HG02973 (cell line): ENCODE results near the gene TMC5.
"Not testable (repeated sequence)": the region's sequence is repeated elsewhere in the genome, so short reads cannot be mapped to it uniquely, and the experiment has no call there.

Source experiments
- ATAC-seq: cut with Tn5 transposase; IDR thresholded peaks from one replicate; pipeline ENCODE4 v1.9.1; 2021; ENCODE audit warnings: moderate library complexity; ENCODE audit not compliant: unreplicated experiment

Gene TMC5

DNA sequence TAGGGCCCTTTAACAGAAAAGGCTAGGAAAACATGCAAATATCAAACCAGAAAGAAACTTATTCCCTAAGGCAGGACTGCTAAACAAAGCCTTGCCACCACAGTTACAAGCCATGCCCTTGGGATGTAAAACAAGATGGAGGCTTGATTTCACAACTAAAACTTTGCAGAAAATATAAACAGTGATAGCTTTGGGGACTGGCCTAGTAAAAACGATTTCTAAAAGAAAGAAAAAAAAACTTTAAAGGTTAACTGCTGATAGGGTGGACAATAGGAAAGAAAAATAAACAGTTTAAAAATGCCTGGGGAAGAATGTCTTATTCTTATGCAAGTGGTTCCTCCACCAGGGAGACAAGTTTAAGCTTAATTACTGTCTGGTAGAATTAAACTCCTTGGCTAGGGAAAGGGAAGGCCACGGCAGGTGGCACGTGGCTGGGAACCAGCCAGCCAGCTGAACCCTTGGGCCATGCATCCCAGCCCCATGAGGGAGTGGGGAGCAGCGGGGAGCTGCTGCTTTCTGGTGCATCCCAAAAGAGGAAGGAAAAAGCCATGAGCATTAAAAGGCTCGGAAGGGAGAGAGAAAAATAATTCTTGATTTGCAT is 10.7 kb upstream of the TMC5 start:
- no peak for ATAC-seq

DNA sequence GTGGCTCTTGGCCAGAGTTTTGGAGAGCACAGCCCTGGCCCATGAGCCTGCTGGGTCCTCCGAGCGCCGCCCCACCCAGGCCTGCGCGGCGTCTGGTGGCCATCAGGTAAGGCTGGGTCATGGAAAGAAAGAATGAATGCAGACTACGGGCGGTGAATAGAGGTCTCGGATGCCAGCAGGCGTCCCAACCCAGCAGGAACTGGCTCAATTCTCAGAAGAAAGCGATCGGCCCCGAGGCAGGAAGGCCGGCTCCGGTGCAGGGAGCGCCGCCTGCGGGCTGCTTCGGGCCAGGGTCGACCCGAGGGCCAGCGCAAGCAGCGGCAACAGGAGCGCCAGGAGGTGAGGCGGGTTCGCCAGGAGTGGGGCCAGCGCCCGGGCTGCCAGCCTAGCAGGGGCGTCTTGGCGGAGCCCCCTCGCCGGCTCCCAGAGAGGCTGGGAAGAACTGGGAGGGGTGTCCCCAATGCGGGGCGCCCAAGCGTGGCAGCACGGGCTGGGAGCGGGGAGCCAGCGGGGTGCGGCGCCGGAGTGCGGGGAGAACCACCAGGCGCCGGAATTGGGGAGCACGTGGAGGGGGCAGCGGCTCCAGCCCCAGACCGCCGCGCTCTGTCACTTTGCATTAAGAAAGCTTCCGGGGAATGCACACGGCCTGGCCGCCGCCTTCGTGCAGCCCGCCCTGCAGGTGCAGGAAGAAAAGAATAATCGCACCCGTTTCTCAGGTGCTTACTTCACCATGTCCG is 7.1 kb upstream of the TMC5 start:
- no peak for ATAC-seq

DNA sequence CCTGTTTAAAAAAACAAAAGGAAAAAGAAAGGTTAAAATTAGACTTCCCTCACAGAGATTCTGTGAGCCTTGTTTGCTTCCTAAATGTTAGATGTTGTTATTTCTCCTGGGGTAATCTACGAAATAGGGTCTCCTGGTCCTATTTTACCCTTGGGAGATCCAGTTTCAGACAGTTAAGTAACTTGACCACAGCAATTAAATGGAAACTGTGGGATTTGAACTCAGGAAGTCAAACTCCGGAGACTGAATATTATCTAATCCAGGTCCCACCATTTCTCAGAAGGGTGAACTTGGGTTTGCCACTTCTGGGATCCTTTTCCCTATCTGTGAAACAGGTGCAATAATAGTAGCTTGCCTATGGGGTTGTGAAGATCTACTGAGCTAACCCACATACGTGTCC is 6.4 kb upstream of the TMC5 start:
- ATAC-seq: no peak

DNA sequence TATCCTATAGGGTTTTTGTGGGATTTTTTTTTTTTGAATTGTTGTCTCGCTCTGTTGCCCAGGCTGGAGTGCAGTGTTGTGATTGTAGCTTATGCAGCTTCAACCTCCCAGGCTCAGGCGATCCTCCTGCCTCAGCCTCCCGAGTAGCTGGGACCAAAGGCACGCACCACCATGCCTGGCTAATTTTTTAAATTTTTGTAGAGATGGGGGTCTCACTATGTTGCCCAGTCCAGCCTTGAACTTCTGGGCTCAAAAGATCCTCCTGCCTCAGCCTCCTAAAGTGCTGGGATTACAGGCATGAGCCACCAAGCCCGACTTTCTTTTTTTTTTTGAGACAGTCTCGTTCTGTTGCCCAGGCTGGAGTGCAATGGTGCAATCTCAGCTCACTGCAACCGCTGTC is 5.6 kb upstream of the TMC5 start:
- ATAC-seq: not testable (repeated sequence)

DNA sequence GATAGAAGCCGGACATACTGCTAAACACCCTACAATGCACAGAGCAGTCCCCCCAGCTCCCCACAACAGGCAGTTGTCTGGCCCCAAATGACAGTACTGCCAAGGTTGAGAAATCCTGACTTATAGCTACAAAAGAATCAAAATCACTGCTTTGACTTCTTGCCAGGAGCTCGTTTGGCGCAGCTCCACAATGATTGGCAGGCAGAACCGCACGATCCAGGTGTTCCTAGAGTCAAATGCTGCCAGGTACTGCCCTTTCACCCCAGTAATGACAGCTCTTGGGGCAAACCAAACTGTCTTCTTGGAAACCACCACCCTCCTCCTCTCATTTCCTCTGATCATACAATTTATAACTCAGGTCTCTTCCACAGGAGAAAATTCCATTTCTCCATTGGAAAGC is 2.2 kb upstream of the TMC5 start:
- ATAC-seq: no peak

DNA sequence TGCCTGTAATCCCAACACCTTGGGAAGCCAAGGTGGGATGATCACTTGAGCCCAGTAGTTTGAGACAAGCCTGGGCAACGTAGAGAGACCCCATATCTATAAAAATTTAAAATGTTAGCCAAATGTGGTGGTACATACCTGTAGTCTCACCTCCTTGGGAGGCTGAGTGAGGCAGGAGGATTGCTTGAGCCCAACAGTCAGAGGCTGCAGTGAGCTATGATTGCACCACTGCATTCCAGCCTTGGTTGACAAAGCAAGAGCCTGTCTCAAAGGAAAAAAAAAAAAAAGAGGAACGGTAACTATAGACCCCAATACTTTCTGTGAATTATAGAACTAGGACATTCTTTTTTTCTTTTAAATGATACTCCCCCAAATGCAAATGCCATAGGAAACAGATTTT is 1.8 kb upstream of the TMC5 start:
- no peak for ATAC-seq

DNA sequence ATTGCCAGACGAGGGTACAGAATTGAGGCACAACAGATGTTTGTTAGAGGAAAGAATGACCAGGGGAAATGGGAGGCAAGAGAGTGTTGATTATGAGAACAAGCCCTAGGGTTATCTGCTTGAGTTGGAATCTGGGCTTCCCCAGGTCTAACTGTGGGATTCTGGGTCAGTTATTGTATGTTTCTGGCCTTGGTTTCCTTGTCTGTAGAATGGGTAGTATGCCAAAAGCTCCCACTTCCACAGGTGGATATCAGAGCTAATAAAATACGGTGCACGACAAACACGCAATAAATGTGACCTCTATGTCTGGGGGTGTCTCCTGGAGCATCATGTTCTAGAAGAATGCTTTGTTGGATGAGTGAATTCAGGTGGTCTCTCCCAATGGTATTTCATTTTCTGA is 517 bp downstream of the TMC5 start:
- no peak for ATAC-seq

DNA sequence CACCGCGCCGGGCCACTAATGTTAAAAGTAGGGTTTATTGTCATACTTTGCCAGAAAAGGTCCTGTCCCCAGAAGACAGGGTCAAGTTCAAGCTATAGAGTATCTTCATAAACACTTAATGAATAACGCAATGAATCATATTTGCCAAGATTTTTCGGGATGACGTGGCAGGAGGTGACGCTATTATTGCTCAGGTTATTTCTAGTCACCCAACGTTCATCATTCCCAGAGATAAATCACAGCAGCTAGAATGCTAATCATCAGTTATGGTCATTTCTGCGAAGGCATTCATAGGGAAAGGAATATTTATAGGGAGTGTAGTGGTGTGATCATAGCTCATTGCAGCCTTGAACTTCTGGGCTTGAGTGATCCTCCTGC is 2.0 kb downstream of the TMC5 start:
- no peak for ATAC-seq

DNA sequence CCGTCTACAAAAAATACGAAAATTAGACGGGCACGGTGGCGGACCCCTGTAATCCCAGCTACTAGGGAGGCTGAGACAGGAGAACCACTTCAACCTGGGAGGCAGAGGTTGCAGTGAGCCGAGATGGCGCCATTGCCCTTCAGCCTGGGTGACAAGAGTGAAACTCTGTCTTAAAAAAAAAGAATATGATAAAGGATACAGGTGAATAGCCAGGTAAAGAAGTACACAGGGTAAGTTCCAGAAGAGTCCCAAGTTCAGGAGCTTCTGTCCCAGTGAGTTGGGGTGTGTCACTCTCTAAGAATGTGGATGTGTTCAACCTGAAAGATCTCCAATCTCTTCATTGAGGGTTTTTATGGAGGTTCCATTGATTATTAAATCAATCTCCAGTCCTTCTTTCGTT is 6.8 kb downstream of the TMC5 start:
- ATAC-seq: no peak

DNA sequence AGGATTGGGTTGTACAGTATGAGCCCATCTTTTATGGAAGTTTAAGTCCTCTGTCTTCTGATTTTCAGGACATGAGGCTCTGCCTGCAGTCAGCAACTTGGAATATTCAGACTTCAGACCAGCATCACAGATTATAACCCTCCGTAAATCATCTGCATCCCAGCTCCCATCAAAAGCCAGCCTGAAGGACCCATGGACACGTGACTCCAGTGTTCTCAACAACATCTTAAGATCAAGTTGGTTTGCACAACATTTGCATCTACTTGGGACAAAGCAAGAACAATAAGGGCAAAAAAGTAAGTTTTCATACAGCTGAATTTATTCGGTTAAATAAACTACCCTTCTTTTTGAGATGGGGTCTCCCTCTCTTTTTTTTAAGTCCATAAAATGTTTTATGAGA is 12.7 kb downstream of the TMC5 start:
- no peak for ATAC-seq

DNA sequence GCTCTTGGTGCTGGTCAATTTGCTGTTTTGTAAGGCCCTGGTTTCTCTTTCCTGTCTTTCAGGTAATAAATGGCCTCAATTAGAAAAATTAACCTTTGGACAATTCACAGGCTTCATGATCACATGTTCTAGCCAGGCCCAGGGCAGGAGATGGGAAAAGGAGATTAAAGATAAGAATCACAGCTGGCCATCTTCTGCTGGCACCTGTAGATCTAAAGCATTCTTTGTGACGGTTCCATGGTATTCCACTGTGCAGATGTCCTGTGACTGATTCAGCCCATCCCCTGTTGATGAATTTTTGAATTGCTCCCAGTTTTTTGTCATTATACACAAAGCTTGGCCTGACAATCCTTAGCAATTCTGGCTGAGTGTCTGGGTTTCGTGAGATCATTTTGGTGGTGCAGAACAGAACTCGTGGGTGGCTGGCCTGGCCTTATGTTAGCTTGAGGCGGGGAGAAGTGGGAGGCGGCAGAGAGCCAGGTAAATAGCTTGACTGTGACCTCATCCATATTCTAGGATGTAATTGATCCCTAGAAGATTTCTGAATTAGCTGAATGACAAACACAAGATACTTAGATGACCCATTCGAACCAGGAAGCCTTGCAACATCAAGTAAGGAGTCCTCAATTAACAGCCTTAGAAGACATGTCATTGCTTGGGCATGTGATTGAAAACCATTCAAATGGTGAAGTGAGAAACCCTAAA is 14.1 kb downstream of the TMC5 start:
- no peak for ATAC-seq

DNA sequence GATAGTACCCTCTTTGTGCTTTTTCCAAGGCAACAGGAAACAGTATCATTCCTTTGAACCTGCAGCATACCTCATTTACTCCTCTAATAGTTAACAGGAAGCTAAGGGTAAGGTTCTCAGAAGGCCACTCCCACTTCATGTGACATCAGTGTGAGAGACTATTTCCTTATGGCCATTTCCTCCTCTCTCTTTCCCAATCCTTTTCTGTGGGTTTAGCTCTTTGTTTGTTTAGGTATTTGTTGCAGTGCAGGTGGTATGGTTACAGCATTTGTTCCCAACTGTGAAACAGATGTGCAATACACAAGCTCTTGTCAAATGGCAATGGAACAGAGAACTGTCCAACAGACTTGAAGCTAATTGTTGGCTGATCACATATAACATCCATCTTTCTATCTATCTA is 14.7 kb downstream of the TMC5 start:
- no peak for ATAC-seq

DNA sequence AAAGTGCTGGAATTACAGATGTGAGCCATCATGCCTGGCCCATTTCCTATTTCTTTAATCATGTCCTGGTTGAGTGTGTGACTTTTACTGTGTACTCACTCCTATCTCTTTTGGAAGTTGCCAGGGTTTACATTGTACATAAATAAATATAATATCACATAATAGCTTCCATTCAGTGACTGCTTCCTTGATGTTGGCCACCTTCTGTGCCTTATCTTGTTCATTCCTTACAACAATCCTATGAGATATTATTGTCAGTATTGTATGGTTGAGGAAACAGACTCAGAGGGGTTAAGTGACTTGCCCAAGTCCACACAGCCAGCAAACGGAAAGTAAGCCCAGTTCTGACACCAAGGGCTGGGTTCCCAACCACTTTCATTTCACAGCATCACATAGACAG is 16.9 kb downstream of the TMC5 start:
- no peak for ATAC-seq

DNA sequence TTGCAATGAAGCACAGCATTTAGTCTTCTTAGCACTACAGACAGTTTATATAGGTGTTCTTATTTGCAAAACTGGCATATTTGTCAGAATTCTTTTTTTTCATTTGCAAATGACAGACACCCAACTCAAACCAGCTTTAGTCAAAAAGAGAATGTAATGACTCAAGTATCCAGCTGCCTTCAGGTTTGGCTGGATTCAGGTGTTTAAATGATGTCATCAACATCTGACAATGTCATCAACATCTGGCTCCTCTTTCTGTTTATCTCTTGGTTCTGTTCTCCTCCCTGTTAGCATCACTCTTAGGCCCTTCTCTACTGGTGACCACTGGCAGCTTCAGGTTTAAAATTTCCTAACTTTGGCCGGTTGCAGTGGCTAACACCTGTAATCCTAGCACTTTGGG is 18.9 kb downstream of the TMC5 start:
- ATAC-seq: no peak

DNA sequence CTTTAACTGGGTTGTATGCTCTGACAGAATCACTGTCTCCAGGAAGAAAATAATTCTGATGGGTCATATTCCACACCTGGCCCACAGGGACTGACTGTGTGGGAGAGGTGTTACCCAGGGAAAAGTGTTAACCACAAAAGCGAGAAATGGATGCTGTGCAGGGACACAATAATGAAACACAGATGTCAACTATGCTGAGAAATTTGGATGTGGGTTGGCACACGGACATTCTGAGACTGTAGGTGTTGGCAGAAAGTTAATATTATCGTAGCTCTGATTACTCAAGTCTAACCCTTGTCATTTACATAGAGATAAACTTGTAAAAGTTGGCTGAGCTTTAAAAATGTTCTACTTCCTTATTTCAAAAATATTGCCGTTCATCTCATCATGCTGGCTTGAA is 19.6 kb downstream of the TMC5 start:
- ATAC-seq: no peak

DNA sequence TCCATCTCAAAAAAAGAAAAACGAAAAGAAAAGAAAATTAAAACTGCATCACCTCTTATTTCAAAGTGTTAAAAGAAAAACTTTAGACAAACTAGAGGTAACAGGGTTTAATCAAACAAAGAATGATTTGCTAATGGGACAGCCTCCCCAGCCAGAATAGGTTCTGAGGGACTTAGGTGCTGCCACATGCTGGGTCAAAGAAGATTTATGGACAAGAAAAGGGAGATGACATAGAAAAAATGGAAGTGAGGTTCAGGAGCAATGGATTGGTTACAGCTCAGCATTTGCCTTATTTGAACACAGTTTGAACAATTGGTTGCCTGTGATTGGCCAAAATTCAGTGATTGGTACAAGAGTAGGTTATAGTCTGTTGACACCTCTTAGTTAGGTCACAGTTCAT is 21.1 kb downstream of the TMC5 start:
- ATAC-seq: no peak

DNA sequence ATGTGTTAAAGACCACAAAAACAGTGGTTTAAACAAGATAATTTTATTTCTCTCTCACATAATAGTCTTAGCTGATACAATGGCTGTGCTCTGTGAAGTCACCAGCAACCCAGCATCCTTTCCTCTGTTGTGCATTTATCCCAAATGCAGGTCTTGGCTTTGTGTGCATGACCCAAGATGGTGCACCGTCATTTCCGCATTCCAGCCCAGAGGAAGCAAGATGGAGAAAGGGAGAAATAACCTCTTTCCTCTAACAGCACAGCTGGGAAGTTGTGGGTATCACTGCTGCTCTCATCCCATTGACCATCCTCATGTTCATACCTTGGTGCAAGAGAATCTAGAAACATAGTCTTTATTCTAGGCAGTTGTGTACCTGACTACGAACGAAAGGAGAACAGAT is 21.8 kb downstream of the TMC5 start:
- ATAC-seq: no peak

DNA sequence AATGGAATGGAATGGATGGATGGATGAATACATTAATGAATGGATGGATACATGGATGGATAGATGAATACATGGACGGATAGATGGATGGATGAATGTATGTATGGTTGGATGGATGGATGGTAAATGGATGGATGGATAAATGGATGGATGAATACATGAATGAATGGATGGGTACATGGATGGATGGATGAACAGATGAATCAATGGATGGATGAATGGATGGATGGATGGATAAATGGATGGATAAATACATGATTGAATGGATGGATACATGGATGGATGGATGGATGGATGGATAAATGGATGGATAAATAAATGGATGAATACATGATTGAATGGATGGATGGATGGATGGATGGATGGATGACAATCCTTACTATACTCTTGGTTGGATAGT is 26.0 kb downstream of the TMC5 start:
- no peak for ATAC-seq

DNA sequence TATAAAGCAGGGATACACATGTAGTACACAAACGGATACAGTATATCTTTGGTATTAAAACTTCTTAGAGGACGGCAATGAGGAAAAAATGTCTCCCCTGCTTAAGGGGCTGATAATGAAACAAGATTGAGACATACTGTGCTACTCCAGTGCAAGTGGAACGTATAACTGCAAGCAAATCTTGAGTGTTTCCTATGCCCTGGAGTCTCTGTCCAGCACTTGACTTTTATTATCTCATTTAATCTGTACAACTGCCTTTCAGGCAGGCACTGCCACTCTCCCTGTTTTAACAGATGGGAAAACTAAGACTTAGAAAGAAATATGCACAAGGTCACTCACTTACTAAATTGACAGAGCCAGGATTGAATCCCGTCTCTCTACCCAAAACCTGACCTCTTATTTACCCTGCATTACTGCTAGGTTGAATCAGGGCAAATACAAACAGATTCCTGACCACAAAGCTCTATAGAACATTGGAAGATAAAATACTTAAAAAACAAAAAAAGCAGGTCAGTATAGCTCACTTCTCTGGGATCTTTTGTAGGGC is 28.7 kb downstream of the TMC5 start:
- no peak for ATAC-seq

DNA sequence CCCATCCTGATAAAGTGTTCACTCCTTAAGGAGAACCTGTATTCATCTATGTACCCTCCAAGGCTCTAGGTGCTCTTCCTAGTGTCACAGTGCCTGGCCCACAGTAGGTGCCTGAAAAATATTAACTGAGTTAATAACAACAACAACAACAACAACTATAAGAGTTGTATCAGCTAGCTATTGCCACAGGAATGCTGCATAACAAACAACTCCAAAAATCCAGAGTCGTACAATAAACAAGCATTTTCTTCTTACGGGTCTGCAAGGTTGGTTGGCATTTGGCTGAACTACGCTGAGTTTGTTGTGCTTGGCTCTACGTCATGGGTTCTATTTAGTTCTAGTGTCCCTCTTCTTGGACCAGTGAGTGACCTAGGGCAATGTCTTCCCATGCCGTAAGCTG is 29.2 kb downstream of the TMC5 start:
- ATAC-seq: no peak

DNA sequence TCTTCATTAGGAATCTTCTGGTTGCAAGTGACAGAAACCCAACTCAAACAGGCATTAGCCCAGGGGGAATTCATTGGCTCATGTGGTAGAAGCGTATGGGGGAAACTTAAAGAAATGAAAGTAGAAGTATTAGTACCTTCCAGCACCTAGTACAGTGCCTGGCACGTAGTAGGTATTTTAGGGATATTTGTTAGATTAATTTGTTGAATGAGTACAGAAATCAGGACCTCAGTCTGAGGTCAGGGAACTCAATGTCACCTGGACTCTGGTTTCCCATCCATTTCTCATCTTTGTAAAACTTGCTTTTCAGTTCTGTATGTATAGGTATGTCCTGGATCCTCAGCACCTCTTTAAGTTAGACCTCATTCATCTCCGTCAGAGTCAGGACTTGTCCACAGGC is 32.5 kb downstream of the TMC5 start:
- no peak for ATAC-seq

DNA sequence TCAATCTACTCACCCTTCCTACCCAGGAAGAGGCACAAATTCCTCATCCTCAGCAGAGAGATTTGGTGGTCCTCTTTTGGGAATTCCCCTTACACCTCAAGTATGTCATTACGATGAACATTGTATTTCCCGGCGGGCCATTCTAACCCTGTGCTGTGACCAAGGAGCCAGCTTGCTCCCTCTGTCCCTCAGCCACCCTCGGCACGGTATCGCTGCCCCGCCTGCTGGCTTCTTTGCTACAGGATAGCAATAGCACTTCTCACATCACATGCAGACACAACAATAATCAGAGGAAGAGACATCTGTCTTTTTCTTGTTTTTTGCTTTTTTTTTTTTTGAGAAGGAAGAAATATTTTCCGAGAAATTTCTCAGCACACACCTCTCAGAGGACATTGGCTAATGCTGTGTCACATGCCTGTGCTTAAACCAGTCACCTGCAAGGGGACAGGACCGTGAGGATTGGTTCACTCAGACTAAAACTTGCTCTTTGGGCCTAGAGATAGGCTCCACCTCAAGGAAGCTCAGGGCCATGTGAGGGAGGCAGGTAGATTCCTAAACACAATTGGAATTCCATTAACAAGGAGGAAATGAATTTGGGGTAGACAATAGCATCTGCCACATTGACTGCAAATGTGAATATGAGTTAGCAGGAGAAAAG is 41.2 kb downstream of the TMC5 start:
- ATAC-seq: no peak
